ENCODE data around the gene DOCK9.

The DOCK9 gene

GRCh38 chr13:98890925-98891324 is 86.9 kb downstream of the DOCK9 start:
- no peak overlapping the region for H3K4me3 ChIP-seq (ENCODE audit: control insufficient read depth, low read depth, low read length)
- DNase-seq (ENCODE audit: low read depth) = no peak
- TF ChIP-seq CTCF (conservative IDR thresholded peaks at IDR 0.05; ENCODE audit: control insufficient read depth, insufficient read depth, low read depth, low read length) = no peak

GRCh38 chr13:98890186-98890585 is 87.7 kb downstream of the DOCK9 start:
- TF ChIP-seq CTCF (conservative IDR thresholded peaks at IDR 0.05; ENCODE audit: control insufficient read depth, insufficient read depth, low read depth, low read length) = no peak
- DNase-seq (ENCODE audit: low read depth) = peak; percentile 99
- no peak overlapping the region for H3K4me3 ChIP-seq (ENCODE audit: control insufficient read depth, low read depth, low read length)

GRCh38 chr13:98889419-98890085 is 88.3 kb downstream of the DOCK9 start:
- no peak for TF ChIP-seq CTCF (conservative IDR thresholded peaks at IDR 0.05; ENCODE audit: control insufficient read depth, insufficient read depth, low read depth, low read length)
- DNase-seq (ENCODE audit: low read depth) = no peak
- no peak overlapping the region for H3K4me3 ChIP-seq (ENCODE audit: control insufficient read depth, low read depth, low read length)

- TF ChIP-seq CTCF (conservative IDR thresholded peaks at IDR 0.05; ENCODE audit: control insufficient read depth, insufficient read depth, low read depth, low read length) = no peak
- no peak overlapping the region for H3K4me3 ChIP-seq (ENCODE audit: control insufficient read depth, low read depth, low read length)
- no peak for DNase-seq (ENCODE audit: low read depth)
These were observed 89.0 kb downstream of the DOCK9 start for GRCh38 chr13:98888890-98889279.

- TF ChIP-seq CTCF (conservative IDR thresholded peaks at IDR 0.05; ENCODE audit: control insufficient read depth, insufficient read depth, low read depth, low read length) = no peak
- DNase-seq (ENCODE audit: low read depth) = no peak
- H3K4me3 ChIP-seq (ENCODE audit: control insufficient read depth, low read depth, low read length) = no peak overlapping the region
These were observed 89.5 kb downstream of the DOCK9 start for GRCh38 chr13:98888222-98888889.

- no peak for DNase-seq (ENCODE audit: low read depth)
- H3K4me3 ChIP-seq (ENCODE audit: control insufficient read depth, low read depth, low read length) = no peak overlapping the region
- TF ChIP-seq CTCF (conservative IDR thresholded peaks at IDR 0.05; ENCODE audit: control insufficient read depth, insufficient read depth, low read depth, low read length) = no peak
These were observed 91.2 kb downstream of the DOCK9 start for GRCh38 chr13:98886587-98887230.

Measured in fibroblast of mammary gland (primary cell).